Mesenteric fat pad (tissue), 1 donor: ENCODE data around the gene TEPSIN. TPM values are rescaled to one million over a fixed set of nuclear protein-coding genes. Genes with fewer than 3 reads are reported as not detected.
"Not testable (repeated sequence)": the region's sequence is repeated elsewhere in the genome, so short reads cannot be mapped to it uniquely, and the experiment has no call there.

ENCODE experiments used
- DNase-seq: peaks from one replicate; pipeline ENCODE4 v3.0.0-alpha.2; 2020; ENCODE audit warnings: low spot score
- total RNA-seq: library from RNA; stranded (reverse); fragmentation: NEBNext Ultra II Directional; extraction: Animal tissue kit (Norgen Biotek cat#: 25700); gene quantifications from one replicate; pipeline ENCODE4 v1.2.1, GENCODE V29; 2021
- donor health status: DM: yes; HTN: yes; CAD: no.

The TEPSIN gene
- total RNA-seq, 1 donor from 2014 or later: 23.1 TPM

DNA sequence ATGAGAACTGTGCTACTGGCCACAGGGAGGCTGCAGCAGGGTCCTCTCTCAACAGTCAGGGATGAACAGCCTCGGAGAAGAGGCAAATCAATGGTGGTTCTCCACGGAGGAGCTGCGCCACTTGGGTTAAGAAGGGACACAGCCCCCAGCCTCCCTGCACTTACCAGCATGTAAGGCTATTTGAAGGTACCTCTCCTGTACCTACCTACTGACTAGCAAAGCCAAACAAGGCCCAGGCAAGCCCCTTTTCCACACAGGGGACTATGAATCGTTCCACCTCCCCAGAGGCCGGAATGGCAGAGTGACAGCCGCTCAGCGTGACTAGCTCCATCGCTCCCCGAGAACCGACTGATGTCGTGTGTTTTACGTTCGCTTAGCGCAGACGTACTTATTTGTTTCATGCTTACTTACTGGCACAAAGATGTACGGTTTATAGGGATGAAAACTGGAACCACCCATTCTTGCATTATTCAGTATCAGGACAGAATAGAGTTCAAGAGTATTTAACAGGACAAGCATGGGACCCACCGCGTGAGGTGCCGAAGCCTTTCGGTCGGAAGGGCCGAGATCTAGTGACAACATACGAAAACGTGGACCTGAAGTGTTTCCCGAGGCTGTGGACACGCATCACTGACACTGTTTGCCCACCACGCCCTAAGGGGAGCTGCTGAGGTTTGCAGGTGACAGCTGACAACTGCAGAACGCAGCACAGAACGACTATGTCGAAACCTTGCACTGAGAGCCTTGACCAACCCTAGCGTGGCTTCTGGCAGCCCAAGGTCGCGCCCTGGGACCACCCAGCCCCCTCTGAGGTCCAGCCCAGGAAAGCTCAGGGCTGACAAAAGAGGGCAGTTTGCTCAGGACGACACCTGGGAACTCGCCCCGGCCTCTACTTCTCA, 1.0 kb downstream of the TEPSIN start:
- DNase-seq: no peak

DNA sequence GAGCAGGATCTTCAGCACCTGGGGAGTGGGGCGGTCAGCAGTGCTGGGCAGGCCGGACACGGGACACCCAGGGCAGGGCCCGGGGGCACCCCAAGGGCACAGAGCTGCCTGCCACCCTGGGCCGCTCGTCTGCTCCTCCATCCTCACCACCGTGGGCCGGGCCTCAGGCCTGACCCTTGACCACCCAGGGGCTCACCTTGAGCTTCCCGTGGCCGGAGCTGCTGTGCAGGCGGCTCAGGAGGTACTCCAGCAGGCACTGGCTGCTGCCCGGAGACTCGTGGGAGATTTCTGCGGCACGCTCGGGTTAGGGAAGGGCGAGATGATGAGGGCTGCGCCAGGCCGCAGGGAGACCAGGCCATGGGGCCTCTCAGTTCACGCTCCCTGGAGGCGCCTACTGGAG, 2.1 kb downstream of the TEPSIN start:
- no peak for DNase-seq

GRCh38 chr17:81235822-81236740, 2.8 kb downstream of the TEPSIN start:
- no peak for DNase-seq

GRCh38 chr17:81234940-81235821, 3.7 kb downstream of the TEPSIN start:
- DNase-seq: no peak

DNA sequence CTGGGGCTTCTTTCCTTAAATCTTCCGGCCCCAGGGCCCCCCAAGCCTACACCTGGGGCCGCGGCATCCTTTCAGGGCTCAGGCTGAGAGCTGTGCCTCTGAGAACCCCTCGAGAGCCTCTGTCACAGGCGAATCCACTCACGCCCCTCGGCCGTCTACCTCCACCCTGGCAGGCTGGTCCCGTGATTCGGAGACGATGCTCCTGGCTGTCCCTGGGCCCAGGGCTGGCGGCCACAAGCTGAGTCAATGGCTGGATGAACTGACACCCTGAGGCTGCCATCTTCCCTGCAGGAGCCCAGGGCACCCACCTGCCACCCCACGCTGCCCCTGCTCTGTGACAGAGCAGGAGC, 4.4 kb downstream of the TEPSIN start:
- no peak for DNase-seq

GRCh38 chr17:81233811-81234505, 4.9 kb downstream of the TEPSIN start:
- no peak for DNase-seq

- DNase-seq: no peak
These were observed 5.5 kb downstream of the TEPSIN start for GRCh38 chr17:81233316-81233715.

GRCh38 chr17:81232616-81233241, 6.1 kb downstream of the TEPSIN start:
- no peak for DNase-seq

- DNase-seq: no peak
These were observed 6.9 kb downstream of the TEPSIN start for GRCh38 chr17:81231766-81232581.

DNA sequence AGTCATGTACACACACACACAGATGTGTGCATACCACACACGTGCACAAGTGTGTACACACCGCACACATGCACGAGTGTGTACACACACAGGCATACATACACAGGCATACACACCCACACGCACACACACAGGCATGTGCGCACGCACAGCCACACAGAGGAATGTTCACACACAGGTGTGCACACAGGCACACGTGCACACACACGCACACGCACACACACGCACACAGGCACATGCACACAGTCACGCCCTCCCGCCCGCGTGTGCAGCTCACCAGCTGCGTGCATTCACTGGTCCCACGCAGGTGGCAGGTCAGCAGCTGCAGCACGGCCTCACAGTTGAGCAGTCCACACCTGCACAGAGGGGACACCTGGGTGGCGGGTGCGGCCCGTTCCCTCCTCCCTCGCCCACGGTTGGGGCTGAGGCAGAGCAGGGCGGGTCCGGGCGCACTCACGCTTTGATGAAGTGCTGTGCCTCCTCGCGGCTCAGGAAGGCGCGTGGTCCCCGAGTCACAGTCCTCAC, 7.7 kb downstream of the TEPSIN start:
- DNase-seq: no peak

DNA sequence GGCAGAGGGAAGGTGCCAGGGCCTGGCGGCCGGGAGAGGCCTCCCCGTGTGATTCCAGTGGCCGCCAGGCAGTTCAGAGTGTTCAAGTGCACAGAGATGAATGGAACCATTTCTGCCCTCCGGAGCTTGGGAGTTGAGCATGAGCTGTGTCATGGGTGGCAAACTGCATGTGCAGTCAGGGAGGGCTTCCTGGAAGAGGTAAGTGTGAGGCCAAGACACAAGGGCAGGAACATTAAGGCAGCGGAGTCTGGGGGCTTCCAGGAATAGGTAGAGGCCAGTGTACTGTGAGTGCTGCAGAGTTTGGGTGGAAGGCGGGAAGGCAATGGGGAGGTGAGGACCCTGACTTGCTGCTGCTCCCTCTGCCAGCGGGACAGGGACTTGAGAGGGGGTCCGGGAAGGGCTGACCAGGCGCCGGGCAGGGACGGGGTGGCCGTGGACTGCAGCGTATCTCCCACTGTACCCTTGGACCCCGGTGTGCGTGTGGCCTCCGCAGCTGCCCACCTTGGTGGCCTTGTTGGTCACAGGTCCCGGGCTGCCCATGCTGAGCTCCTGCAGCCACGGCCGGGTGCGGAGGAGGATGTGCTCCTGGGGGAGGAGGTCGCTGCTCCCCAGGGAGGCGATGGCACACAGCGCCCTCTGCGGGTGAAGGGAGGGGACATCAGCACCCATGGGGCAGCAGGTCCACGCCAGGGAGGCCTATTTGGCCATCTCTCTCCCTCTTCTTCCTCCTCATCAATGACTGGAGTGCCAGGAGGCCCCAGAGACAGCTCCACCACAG, 8.6 kb downstream of the TEPSIN start:
- no peak for DNase-seq

- no peak for DNase-seq
These were observed 9.3 kb downstream of the TEPSIN start for GRCh38 chr17:81229666-81229920.

DNA sequence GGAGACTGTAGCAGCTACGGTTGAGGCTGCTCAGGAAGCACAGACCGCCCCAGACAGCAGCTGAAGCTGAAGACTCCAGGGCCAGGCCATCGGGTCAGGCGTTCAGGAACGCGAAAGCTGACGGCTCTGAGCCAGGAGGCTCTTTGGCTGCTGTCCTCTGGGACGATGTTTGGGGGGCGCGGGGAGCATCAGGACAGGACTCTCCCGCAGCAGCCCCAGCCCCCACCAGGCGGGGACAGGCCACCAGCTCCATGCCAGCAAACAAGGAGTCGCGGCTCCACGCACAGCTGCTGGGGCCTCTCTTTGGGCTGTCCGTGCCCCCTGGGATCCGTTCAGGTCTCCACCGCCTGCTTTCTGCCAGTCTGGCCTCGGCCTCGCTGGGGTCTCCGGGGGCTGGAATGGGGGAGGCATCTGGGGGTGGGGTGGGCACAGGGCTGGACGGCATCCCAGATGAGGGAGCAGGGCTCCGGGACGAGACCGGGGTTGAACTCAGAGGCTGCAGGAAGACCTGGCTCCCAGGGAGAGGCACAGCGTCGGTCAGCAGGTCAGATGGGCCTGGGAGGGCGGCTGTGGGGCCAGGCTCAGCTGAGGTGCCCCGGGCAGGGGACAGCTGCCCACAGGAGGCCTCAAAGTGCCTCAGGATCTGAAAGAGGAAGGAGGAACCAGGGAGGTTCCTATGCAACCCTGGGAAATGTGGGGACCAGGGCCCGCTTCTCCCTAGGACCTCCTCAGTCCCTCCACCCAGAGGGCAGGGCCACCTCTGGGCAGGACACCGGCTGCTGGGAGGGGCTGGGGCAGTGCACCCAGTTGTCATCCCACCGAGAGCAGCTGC, 9.8 kb downstream of the TEPSIN start:
- DNase-seq: no peak

- no peak for DNase-seq
These were observed 10.4 kb downstream of the TEPSIN start for GRCh38 chr17:81228420-81228819.

DNA sequence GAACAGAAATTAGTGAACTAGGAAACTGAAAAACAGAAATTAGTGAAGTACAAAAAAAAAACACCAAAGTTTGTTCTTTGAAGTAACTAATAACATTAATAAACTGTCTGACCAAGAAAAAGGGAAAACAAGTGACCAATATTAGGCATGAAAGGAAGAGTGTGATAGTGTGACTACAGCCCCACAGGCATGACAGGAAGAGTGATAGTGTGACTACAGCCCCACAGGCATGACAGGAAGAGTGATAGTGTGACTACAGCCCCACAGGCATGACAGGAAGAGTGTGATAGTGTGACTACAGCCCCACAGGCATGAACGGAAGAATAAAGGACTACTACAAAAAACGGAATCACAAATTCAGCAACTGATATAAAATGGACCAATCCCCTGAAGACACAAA, 11.2 kb downstream of the TEPSIN start:
- not testable (repeated sequence) for DNase-seq

DNA sequence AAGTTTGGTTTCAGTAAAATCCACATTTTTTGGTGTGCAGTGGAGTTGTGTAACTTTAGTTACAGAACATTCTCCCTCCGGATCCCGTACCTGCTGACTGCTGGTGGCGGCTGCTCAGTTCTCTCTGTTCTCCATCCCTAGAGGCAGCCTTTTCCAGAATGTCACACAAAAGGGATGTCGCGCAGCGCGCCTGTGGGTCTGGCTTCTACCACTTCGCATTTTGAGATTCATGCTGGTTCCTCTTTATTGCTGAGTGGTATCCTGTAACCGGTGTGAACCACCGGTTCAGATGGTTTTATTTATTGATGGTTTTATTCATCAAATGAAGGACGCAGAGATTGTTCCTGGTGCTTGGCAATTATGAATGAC, 15.1 kb downstream of the TEPSIN start:
- DNase-seq: no peak

DNA sequence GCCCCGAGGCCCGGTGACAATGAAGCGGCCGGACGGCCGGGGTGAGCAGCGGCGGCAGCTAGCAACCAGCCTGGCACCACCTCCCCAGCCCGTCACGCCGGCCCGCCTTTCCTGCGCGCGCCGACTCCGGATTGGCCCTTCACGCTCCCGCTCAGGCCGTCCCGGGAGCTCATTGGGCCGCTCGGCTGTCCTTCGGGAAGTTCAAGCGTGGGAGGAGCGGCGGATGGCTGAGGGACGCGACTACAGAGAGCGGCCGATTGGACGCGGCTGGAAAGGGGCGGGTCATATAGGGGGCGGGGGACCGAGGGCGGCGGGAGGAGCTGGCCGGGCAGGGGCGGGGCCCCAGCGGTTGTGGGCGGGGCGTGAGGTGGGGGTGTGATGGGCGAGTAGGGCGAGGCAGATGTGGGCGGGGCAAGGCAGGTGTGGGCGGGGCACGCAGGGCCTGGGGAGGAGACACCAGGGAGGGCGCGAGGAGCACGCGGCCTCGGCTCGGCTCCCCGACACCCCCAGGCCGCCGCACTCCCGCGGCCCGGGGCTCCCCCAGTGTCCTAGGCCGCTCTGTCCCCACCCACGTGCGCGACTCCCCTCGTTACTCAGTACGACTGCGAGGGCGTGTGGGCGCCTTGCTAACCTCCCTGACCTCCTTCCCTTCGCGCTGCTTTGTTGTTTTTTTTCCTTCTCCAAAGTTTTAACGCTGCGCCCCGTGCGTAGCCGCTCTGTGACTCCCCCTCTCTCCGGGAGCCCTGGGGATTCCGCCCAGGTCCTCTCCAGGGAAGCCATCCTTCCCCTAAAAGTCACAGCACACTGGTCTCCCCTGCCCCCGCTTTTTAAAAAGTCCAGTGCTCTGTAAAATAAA, 15.7 kb downstream of the TEPSIN start, which contains the start of gene CEP131:
CEP131 (minus strand) TSS at position 60 of the 856 bp plus-strand sequence. CDS start 2,909 bp downstream, outside the sequence.
- DNase-seq: peak; percentile 100
